ENCODE measurements around the gene VEGFD.

DNA sequence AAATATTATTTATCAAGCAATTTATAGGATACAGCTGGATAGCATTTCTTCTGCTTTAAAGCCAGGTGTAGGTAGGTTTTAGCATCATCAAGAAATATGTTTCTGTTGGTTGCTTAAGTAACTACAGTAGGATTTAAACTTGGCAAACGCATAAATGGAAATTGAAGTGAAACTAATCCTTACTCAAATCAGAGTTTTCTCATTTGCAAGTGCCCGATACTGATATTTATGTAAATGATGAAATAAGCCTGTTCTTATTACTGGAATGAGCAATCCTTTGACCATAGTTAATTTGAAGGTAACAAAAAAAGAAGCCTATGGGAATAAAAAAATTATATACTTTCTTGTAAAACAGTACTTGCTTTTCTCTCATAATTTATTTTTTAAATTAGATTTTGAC lies 25.7 kb downstream of the VEGFD start:
- TF ChIP-seq, protein P1, sequence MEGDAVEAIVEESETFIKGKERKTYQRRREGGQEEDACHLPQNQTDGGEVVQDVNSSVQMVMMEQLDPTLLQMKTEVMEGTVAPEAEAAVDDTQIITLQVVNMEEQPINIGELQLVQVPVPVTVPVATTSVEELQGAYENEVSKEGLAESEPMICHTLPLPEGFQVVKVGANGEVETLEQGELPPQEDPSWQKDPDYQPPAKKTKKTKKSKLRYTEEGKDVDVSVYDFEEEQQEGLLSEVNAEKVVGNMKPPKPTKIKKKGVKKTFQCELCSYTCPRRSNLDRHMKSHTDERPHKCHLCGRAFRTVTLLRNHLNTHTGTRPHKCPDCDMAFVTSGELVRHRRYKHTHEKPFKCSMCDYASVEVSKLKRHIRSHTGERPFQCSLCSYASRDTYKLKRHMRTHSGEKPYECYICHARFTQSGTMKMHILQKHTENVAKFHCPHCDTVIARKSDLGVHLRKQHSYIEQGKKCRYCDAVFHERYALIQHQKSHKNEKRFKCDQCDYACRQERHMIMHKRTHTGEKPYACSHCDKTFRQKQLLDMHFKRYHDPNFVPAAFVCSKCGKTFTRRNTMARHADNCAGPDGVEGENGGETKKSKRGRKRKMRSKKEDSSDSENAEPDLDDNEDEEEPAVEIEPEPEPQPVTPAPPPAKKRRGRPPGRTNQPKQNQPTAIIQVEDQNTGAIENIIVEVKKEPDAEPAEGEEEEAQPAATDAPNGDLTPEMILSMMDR (IDR thresholded peaks at IDR 0.05; ENCODE audit: extremely low read depth in 1 of 2, insufficient read depth in 1 of 2, low read depth in 1 of 2, low read length in 2 of 2) = no peak
- TF ChIP-seq EZH2 (IDR thresholded peaks at IDR 0.05; ENCODE audit: borderline replicate concordance, low read depth, low read length, severe bottlenecking) = no peak
- no peak for TF ChIP-seq POLR2A (IDR thresholded peaks at IDR 0.05; ENCODE audit: low read depth, low read length)
- TF ChIP-seq JUN (IDR thresholded peaks at IDR 0.05; ENCODE audit: borderline replicate concordance, insufficient read depth, insufficient read length, low read depth) = no peak
- TF ChIP-seq POLR2AphosphoS5 (IDR thresholded peaks at IDR 0.05; ENCODE audit: insufficient read depth, low read depth, low read length) = no peak
- no peak for TF ChIP-seq FOS (IDR thresholded peaks at IDR 0.05; ENCODE audit: borderline replicate concordance, insufficient read depth, low read length)
- TF ChIP-seq MYC (IDR thresholded peaks at IDR 0.05; ENCODE audit: low read depth, low read length) = no peak
- TF ChIP-seq, protein P2, sequence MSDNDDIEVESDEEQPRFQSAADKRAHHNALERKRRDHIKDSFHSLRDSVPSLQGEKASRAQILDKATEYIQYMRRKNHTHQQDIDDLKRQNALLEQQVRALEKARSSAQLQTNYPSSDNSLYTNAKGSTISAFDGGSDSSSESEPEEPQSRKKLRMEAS (IDR thresholded peaks at IDR 0.05; ENCODE audit: insufficient read depth, insufficient read length) = no peak
- TF ChIP-seq GATA2 (IDR thresholded peaks at IDR 0.05; ENCODE audit: insufficient read depth, insufficient read length, low read depth, low read length) = no peak
